Activated B cell treated with CpG ODN at 0.5 μM for 24 hours (primary cell): ENCODE results near the gene GALNT9. TPM values are rescaled to one million over a fixed set of nuclear protein-coding genes. Genes with fewer than 3 reads are reported as not detected.

Experiments used
- ATAC-seq: fragments of 200-7000 bp; cut with Tn5 transposase; one replicate; pipeline ENCODE4 v1.10.0; 2021; ENCODE audit warnings: low read depth, mild to moderate bottlenecking, moderate library complexity
- CTCF ChIA-PET: fragments of 350-600 bp; sonication (Branson Sonifier 250); formaldehyde crosslinking; loops from one replicate; lab custom pipeline; 2021; ENCODE audit warnings: antibody characterized with exemption; lab: Charles Lee
- POLR2A ChIA-PET: fragments of 350-600 bp; sonication (Branson Sonifier 250); formaldehyde crosslinking; loops from one replicate; lab custom pipeline; 2021; ENCODE audit warnings: antibody characterized with exemption; lab: Charles Lee
- DNase-seq: peaks from one replicate; pipeline ENCODE4 v3.0.0; 2022
- H3K27ac Mint-ChIP-seq: one replicate; pipeline ENCODE4 v1.8.0; 2020; ENCODE audit warnings: mixed read lengths
- H3K27me3 Mint-ChIP-seq: one replicate; pipeline ENCODE4 v1.8.0; 2021; ENCODE audit warnings: mixed read lengths
- H3K36me3 Mint-ChIP-seq: one replicate; pipeline ENCODE4 v1.8.0; 2021; ENCODE audit warnings: low read depth, mixed read lengths
- H3K4me1 Mint-ChIP-seq: one replicate; pipeline ENCODE4 v1.8.0; 2021; ENCODE audit warnings: mixed read lengths
- H3K4me3 Mint-ChIP-seq: one replicate; pipeline ENCODE4 v1.8.0; 2020; ENCODE audit warnings: mild to moderate bottlenecking, mixed read lengths
- H3K9me3 Mint-ChIP-seq: one replicate; pipeline ENCODE4 v1.8.0; 2020; ENCODE audit warnings: mixed read lengths
- CTCF ChIP-seq: fragments of 200-600 bp; IDR thresholded peaks from one replicate; pipeline ENCODE4 v1.8.0; 2022; ENCODE audit warnings: antibody characterized with exemption, mild to moderate bottlenecking
- intact Hi-C: fragments of 100-400 bp; cut with micrococcal nuclease; formaldehyde crosslinking; loops from one replicate; pipeline ENCODE4 v1.15.1; 2024
- total RNA-seq: library from RNA; stranded (reverse); gene quantifications from 2 replicates; pipeline ENCODE4 v1.2.3, GENCODE V29; 2022

The GALNT9 gene
- total RNA-seq, 1 donor from 2014 or later = not detected

- POLR2A ChIA-PET = no interaction called here
These were observed 13.4 kb downstream of the GALNT9 start for GRCh38 chr12:132315951-132316350.

GRCh38 chr12:132315507-132315906 is 13.9 kb downstream of the GALNT9 start:
- H3K27ac Mint-ChIP-seq = no peak overlapping the region
- no peak for DNase-seq
- no peak overlapping the region for H3K4me3 Mint-ChIP-seq
- peaks cover 12% of the 10 kb centered on the region for H3K9me3 Mint-ChIP-seq
- no peak for TF ChIP-seq CTCF
- H3K27me3 Mint-ChIP-seq = peaks cover 3% of the 10 kb centered on the region
- CTCF ChIA-PET = no interaction called here
- ATAC-seq = no peak
- no peaks in the 10 kb centered on the region for H3K36me3 Mint-ChIP-seq
- no peaks in the 10 kb centered on the region for H3K4me1 Mint-ChIP-seq
- POLR2A ChIA-PET = no interaction called here
- intact Hi-C loops = no loop called here

More at GRCh38 chr12:132315951-132316350, 13.4 kb downstream of the GALNT9 start:
- Mint-ChIP-seq H3K9me3 (peaks cover 9% of the 10 kb centered on the region), H3K27me3 (peaks cover 3% of the 10 kb centered on the region), H3K27ac (no peak overlapping the region), H3K4me3 (no peak overlapping the region), H3K4me1 (no peaks in the 10 kb centered on the region), H3K36me3 (no peaks in the 10 kb centered on the region)
- intact Hi-C loops = no loop called here
- no peak for DNase-seq
- TF ChIP-seq CTCF = no peak
- CTCF ChIA-PET = no interaction called here
- no peak for ATAC-seq

- H3K4me3 Mint-ChIP-seq = no peak overlapping the region
- no peaks in the 10 kb centered on the region for H3K4me1 Mint-ChIP-seq
- peaks cover 12% of the 10 kb centered on the region for H3K9me3 Mint-ChIP-seq
- DNase-seq = no peak
- no peak for ATAC-seq
- ChIA-PET CTCF (no interaction called here), POLR2A (no interaction called here)
- no peaks in the 10 kb centered on the region for H3K36me3 Mint-ChIP-seq
- intact Hi-C loops = no loop called here
- H3K27me3 Mint-ChIP-seq = peaks cover 3% of the 10 kb centered on the region
- H3K27ac Mint-ChIP-seq = no peak overlapping the region
- no peak for TF ChIP-seq CTCF
These were observed 14.7 kb downstream of the GALNT9 start for GRCh38 chr12:132314516-132315233.

GRCh38 chr12:132314035-132314434 is 15.4 kb downstream of the GALNT9 start:
- Mint-ChIP-seq H3K4me3 (no peak overlapping the region), H3K27me3 (peaks cover 3% of the 10 kb centered on the region), H3K36me3 (no peaks in the 10 kb centered on the region), H3K27ac (no peak overlapping the region), H3K9me3 (peaks cover 12% of the 10 kb centered on the region), H3K4me1 (no peaks in the 10 kb centered on the region)
- ATAC-seq (no peak), DNase-seq (no peak)
- intact Hi-C loops = no loop called here
- CTCF ChIA-PET = no interaction called here
- no peak for TF ChIP-seq CTCF
- POLR2A ChIA-PET = no interaction called here

- Mint-ChIP-seq H3K27ac (no peak overlapping the region), H3K9me3 (peaks cover 12% of the 10 kb centered on the region), H3K4me1 (no peaks in the 10 kb centered on the region), H3K4me3 (no peak overlapping the region), H3K27me3 (peaks cover 3% of the 10 kb centered on the region), H3K36me3 (no peaks in the 10 kb centered on the region)
- ChIA-PET CTCF (no interaction called here), POLR2A (no interaction called here)
- intact Hi-C loops = no loop called here
- no peak for TF ChIP-seq CTCF
- no peak for DNase-seq
- no peak for ATAC-seq
These were observed 16.2 kb downstream of the GALNT9 start for GRCh38 chr12:132313182-132313581.
